Neuronal stem cell (in vitro differentiated cells): Measurements from ENCODE around the gene ATP5F1B. TPM values are rescaled to one million over a fixed set of nuclear protein-coding genes. Genes with fewer than 3 reads are reported as not detected.
A peak's percentile ranks its signal among the peaks of the same experiment; 100 is the strongest.

Source experiments
- DNase-seq: peaks from one replicate; pipeline ENCODE4 v3.0.0-alpha.2; 2013; ENCODE audit warnings: low spot score
- H2AFZ ChIP-seq: one replicate; pipeline ENCODE4 v1.6.1; 2013; ENCODE audit warnings: mild to moderate bottlenecking, low read length, inconsistent platforms
- H2AK5ac ChIP-seq: 2 replicates; pipeline ENCODE4 v1.6.1; 2013; ENCODE audit warnings: low read depth, mild to moderate bottlenecking, inconsistent platforms, low read length, moderate library complexity, mixed read lengths
- H2BK120ac ChIP-seq: 2 replicates; pipeline ENCODE4 v1.6.1; 2013; ENCODE audit warnings: low read depth, mild to moderate bottlenecking, inconsistent platforms, low read length, moderate library complexity, mixed read lengths
- H2BK12ac ChIP-seq: one replicate; pipeline ENCODE4 v1.6.1; 2013; ENCODE audit warnings: low read length, inconsistent platforms
- H2BK15ac ChIP-seq: 2 replicates; pipeline ENCODE4 v1.6.1; 2013; ENCODE audit warnings: mild to moderate bottlenecking, low read length, inconsistent platforms, mixed read lengths
- H2BK5ac ChIP-seq: one replicate; pipeline ENCODE4 v1.6.1; 2013; ENCODE audit warnings: inconsistent platforms, mild to moderate bottlenecking, low read length, moderate library complexity
- H3K14ac ChIP-seq: one replicate; pipeline ENCODE4 v1.6.1; 2013; ENCODE audit warnings: low read length, inconsistent platforms
- H3K18ac ChIP-seq: 2 replicates; pipeline ENCODE4 v1.6.1; 2013; ENCODE audit warnings: low read length, inconsistent platforms
- H3K23ac ChIP-seq: 2 replicates; pipeline ENCODE4 v1.6.1; 2013; ENCODE audit warnings: low read depth, mild to moderate bottlenecking, mixed read lengths, low read length, inconsistent platforms; ENCODE audit not compliant: poor library complexity
- H3K27ac ChIP-seq: replicated peaks from 3 replicates; pipeline ENCODE4 v1.5.1; 2013; ENCODE audit warnings: low read length, inconsistent platforms
- H3K27me3 ChIP-seq, 3 experiments: 2 replicates each; pipeline ENCODE4 v1.6.1; 2013; ENCODE audit warnings: low read length in 3 of 3, mild to moderate bottlenecking in 2 of 3, inconsistent platforms in 1 of 3, low read depth in 1 of 3, mixed read lengths in 1 of 3, moderate library complexity in 1 of 3; ENCODE audit not compliant: control insufficient read depth in 3 of 3, insufficient read depth in 3 of 3
- H3K36me3 ChIP-seq, 2 donors: replicated peaks in 1 of 2; 2 replicates each; pipeline ENCODE4 v1.6.1; 2013; ENCODE audit warnings: low read length in 2 of 2; ENCODE audit not compliant: control insufficient read depth in 2 of 2, insufficient read depth in 2 of 2
- H3K4ac ChIP-seq: 2 replicates; pipeline ENCODE4 v1.6.1; 2013; ENCODE audit warnings: inconsistent platforms, mild to moderate bottlenecking, low read length, moderate library complexity
- H3K4me1 ChIP-seq, 2 donors: 1 replicate in 1 of 2; 2 replicates in 1 of 2; pipeline ENCODE4 v1.6.1; 2013; ENCODE audit warnings: low read length in 2 of 2, low read depth in 1 of 2; ENCODE audit not compliant: control insufficient read depth in 2 of 2, insufficient read depth in 1 of 2
- H3K4me2 ChIP-seq: one replicate; pipeline ENCODE4 v1.6.1; 2013; ENCODE audit warnings: mild to moderate bottlenecking, low read length, inconsistent platforms; ENCODE audit not compliant: insufficient read depth, poor library complexity, severe bottlenecking
- H3K4me3 ChIP-seq, 2 donors: 2 replicates each; pipeline ENCODE4 v1.5.1; 2013; ENCODE audit warnings: low read length in 2 of 2, mild to moderate bottlenecking in 2 of 2, inconsistent platforms in 1 of 2, moderate library complexity in 1 of 2
- H3K79me1 ChIP-seq: one replicate; pipeline ENCODE4 v1.6.1; 2013; ENCODE audit warnings: low read depth, mild to moderate bottlenecking, inconsistent platforms, low read length, moderate library complexity
- H3K9ac ChIP-seq: one replicate; pipeline ENCODE4 v1.6.1; 2013; ENCODE audit warnings: mild to moderate bottlenecking, low read depth, low read length, inconsistent platforms; ENCODE audit not compliant: poor library complexity
- H3K9me3 ChIP-seq, 2 donors: replicated peaks in 1 of 2; 2 replicates each; pipeline versions ENCODE3 to v1.6.1; 2013; ENCODE audit warnings: low read length in 2 of 2, mild to moderate bottlenecking in 2 of 2, inconsistent platforms in 1 of 2, low read depth in 1 of 2, mixed read lengths in 1 of 2, moderate library complexity in 1 of 2; ENCODE audit not compliant: control insufficient read depth in 2 of 2, insufficient read depth in 1 of 2
- H4K8ac ChIP-seq: one replicate; pipeline ENCODE4 v1.6.1; 2013; ENCODE audit warnings: low read depth, mild to moderate bottlenecking, inconsistent platforms, low read length, moderate library complexity
- H4K91ac ChIP-seq: one replicate; pipeline ENCODE4 v1.6.1; 2013; ENCODE audit warnings: low read length, low read depth, mild to moderate bottlenecking, inconsistent platforms; ENCODE audit not compliant: poor library complexity
- WGBS, 2 donors: extraction: QIAGEN DNeasy Blood & Tissue Kit; methylation state at CpG; one replicate each; pipeline ENCODE4 v1.1.7; 2013; ENCODE audit warnings: missing lambda C conversion rate in 2 of 2, mixed read lengths in 1 of 2; ENCODE audit not compliant: insufficient read length in 2 of 2, insufficient replicate concordance in 1 of 2; ENCODE audit errors: extremely low coverage in 2 of 2; 5-methylcytosine and 5-hydroxymethylcytosine counted together
- polyA plus RNA-seq, 2 experiments: library from polyadenylated mRNA; stranded (reverse); fragments of 200-250 nt; gene quantifications; one replicate each; pipeline ENCODE4 v1.2.3, GENCODE V29; 2013

ATP5F1B gene
- 527 TPM for polyA plus RNA-seq (2013, experiment 1 of 2)
- polyA plus RNA-seq (2013, experiment 2 of 2), result 548 TPM

DNA sequence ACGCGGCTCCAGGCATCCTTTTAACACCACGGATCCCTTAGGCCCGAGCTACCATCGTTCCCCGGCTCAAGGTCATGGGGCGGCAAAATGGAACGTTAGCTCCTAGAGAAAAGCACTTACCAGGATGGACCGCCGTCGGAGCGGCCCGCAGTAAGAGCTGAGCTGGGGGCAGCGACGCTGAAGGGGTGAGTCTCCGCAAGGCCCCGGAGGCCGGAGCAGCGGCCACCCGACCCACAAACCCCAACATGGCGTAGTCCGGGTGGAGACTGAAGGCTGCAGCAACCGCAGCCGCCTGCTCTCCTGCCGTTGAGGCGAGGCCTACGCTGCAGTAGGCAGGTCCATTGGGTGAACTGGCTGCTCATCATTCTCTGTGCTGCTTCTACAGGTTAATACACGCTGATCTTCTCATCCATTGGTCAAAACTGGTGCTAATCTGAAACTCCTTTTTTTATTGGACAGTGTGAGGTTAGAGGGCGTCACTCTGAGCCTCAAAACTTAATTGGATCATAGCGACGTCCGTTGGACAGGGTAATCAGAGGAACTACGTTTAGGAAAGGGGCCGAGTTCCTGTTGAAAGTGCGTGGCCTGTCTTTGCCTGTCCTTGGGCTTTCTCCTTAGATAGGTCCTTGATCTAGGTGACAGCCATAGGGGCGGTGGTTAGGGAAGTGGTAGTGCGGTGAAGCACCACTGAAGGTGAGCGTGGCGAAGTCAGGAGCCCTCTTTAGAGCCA is at the start of gene ATP5F1B:
Gene ATP5F1B, minus strand, starts transcription at position 268 of the 730 bp plus-strand sequence. Its CDS starts 21 bp downstream, at position 247.
- H2AFZ ChIP-seq, result peak within 1 kb of the TSS; percentile 66
- no peak within 1 kb of the TSS for H3K4ac ChIP-seq
- peak within 1 kb of the TSS; percentile 75 for H3K27ac ChIP-seq
- peaks cover 15 to 41% of the 10 kb centered on the region in 2 donors for H3K36me3 ChIP-seq
- H2BK15ac ChIP-seq, result peak within 1 kb of the TSS; percentile 59
- peak within 1 kb of the TSS; percentile 83 to 98 for H3K4me3 ChIP-seq
- H3K23ac ChIP-seq, result peak within 1 kb of the TSS; percentile 87
- H3K27me3 ChIP-seq, result no peaks in the 10 kb centered on the region
- H2BK120ac ChIP-seq, result peak within 1 kb of the TSS; percentile 10
- H3K14ac ChIP-seq, result peak within 1 kb of the TSS; percentile 85
- peak within 1 kb of the TSS; percentile 91 for H2AK5ac ChIP-seq
- H3K9ac ChIP-seq, result peak within 1 kb of the TSS; percentile 95
- no peaks in the 10 kb centered on the region for H3K9me3 ChIP-seq
- peaks cover 3% of the 10 kb centered on the region for H3K79me1 ChIP-seq
- H3K18ac ChIP-seq, result peak within 1 kb of the TSS; percentile 98
- no peak within 1 kb of the TSS for H2BK5ac ChIP-seq
- H3K4me2 ChIP-seq, result peak within 1 kb of the TSS; percentile 70
- H4K8ac ChIP-seq, result no peak within 1 kb of the TSS
- H2BK12ac ChIP-seq, result peak within 1 kb of the TSS; percentile 11
- no CpG with 5 or more reads among the region's 39 CpGs for WGBS, 2 donors
- H3K4me1 ChIP-seq, result peaks cover 2 to 4% of the 10 kb centered on the region in 2 donors
- DNase-seq, result peak; percentile 98
- no peak within 1 kb of the TSS for H4K91ac ChIP-seq

DNA sequence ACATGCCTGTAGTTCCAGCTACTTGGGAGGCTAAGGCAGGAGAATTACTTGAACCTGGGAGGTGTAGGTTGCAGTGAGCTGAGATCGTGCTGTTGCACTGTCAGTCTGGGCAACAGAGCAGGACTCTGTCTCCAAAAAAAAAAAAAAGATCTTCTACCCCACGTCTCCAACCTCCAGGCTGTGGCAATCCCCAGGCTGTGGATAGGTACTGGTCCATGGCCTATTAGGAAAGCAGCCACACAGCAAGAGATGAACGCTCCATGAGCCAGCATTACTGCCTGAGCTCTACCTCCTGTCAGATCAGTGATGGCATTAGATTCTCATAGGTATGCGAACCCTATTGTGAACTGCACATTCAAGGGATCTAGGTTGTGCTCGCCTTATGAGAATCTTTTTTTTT is 48.4 kb upstream of the ATP5F1B start:
- no peak overlapping the region for H2AK5ac ChIP-seq
- H3K18ac ChIP-seq, result no peak overlapping the region
- no peak overlapping the region for H2BK120ac ChIP-seq
- H3K9me3 ChIP-seq, result no peaks in the 10 kb centered on the region
- peaks cover 2 to 8% of the 10 kb centered on the region in 2 donors for H3K4me1 ChIP-seq
- no peak overlapping the region for H3K9ac ChIP-seq
- H4K91ac ChIP-seq, result no peak overlapping the region
- H3K27me3 ChIP-seq, result no peaks in the 10 kb centered on the region
- no peak for DNase-seq
- no peak overlapping the region for H3K14ac ChIP-seq
- H3K4me2 ChIP-seq, result no peak overlapping the region
- no peak overlapping the region for H3K23ac ChIP-seq
- H2BK15ac ChIP-seq, result no peak overlapping the region
- H3K4me3 ChIP-seq, result no peak overlapping the region
- H3K36me3 ChIP-seq, result no peaks in the 10 kb centered on the region
- no peak overlapping the region for H3K27ac ChIP-seq
- H2BK12ac ChIP-seq, result no peak overlapping the region
- no CpG with 5 or more reads among the region's 5 CpGs for WGBS, 2 donors
- no peak overlapping the region for H3K4ac ChIP-seq
- H3K79me1 ChIP-seq, result no peaks in the 10 kb centered on the region
- no peak overlapping the region for H2BK5ac ChIP-seq
- no peak overlapping the region for H4K8ac ChIP-seq
- no peak overlapping the region for H2AFZ ChIP-seq

DNA sequence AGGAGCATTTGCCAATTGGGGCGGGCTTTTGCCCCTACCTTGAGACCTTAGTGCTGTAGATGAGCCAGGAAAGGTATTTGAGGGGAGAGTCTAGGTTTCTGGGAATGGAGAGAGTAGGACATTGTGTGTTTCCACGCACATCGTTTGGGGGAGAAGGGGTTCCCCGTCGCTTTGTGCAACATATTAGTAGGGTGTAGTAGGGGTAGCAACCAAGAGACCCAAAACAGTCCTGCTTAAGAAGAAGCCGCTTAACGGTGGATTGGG is 43.0 kb upstream of the ATP5F1B start:
- H2AK5ac ChIP-seq, result peak overlapping the region; percentile 6
- H3K14ac ChIP-seq, result peak overlapping the region; percentile 61
- H3K9me3 ChIP-seq, result peaks cover 0 to 14% of the 10 kb centered on the region in 2 donors
- peak overlapping the region; percentile 96 for H3K4me2 ChIP-seq
- H2BK5ac ChIP-seq, result peak overlapping the region; percentile 88
- H3K4ac ChIP-seq, result no peak overlapping the region
- H4K91ac ChIP-seq, result peak overlapping the region; percentile 9
- H4K8ac ChIP-seq, result no peak overlapping the region
- peak overlapping the region; percentile 51 for H2BK15ac ChIP-seq
- no CpG with 5 or more reads among the region's 7 CpGs for WGBS, 2 donors
- peaks cover 0 to 30% of the 10 kb centered on the region in 2 donors for H3K36me3 ChIP-seq
- H3K27me3 ChIP-seq, result no peaks in the 10 kb centered on the region
- peak overlapping the region; percentile 13 for H2BK120ac ChIP-seq
- peak overlapping the region; percentile 95 for H3K18ac ChIP-seq
- H3K23ac ChIP-seq, result peak overlapping the region; percentile 55
- H3K9ac ChIP-seq, result peak overlapping the region; percentile 80
- peak overlapping the region; percentile 74 for H2AFZ ChIP-seq
- H2BK12ac ChIP-seq, result no peak overlapping the region
- DNase-seq, result no peak
- H3K27ac ChIP-seq, result peak overlapping the region; percentile 98
- H3K4me3 ChIP-seq, result peak overlapping the region; percentile 49 to 77
- H3K79me1 ChIP-seq, result peaks cover 2% of the 10 kb centered on the region
- H3K4me1 ChIP-seq, result peaks cover 5 to 6% of the 10 kb centered on the region in 2 donors

DNA sequence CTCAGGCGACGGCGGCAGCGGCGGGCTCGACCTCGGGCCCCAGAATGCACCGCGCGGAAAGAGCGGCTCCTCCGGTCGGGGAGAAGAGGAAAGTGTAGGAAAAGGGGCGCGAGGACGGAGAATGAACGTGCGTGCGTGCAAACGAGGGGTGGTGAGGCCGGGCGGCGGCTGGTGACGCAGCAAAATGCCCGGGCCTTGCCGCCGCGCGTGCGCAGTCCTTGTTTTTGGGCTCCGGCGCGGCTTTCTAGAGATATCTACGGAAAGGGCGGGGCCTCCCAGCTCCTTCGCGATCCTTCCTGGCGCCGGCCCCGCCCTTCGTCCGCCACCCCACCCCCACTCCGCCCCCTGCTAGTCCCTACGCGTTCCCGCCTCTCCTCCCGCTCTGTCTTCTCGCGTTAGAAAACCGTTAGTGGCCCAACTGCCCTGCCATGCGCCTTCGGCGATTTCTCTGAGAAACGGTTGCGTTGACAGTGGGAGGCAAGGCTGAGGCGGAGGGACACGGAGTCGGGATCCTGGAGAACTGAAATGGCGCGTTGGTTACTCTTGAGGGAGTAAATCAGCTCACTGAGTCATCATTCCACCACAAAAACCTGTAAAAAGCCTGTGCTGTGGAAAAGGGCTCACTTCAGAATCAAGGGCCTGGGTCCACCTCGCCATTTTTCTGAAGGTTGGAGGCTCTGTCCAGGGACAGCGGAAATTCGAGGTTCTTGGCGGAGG is 42.5 kb upstream of the ATP5F1B start, which contains the start of gene PTGES3:
Gene PTGES3, minus strand, starts transcription at position 156 of the 717 bp plus-strand sequence. CDS start 285 bp downstream, outside the sequence.
- peak within 1 kb of the TSS; percentile 27 for H3K4ac ChIP-seq
- H4K91ac ChIP-seq, result peak within 1 kb of the TSS; percentile 98
- H3K18ac ChIP-seq, result peak within 1 kb of the TSS; percentile 98
- H3K14ac ChIP-seq, result peak within 1 kb of the TSS; percentile 97
- peak within 1 kb of the TSS; percentile 90 to 97 for H3K4me3 ChIP-seq
- H2BK120ac ChIP-seq, result peak within 1 kb of the TSS; percentile 13
- H2BK15ac ChIP-seq, result peak within 1 kb of the TSS; percentile 51
- H3K23ac ChIP-seq, result peak within 1 kb of the TSS; percentile 92
- H3K4me1 ChIP-seq, result peaks cover 5 to 6% of the 10 kb centered on the region in 2 donors
- H3K9me3 ChIP-seq, result peaks cover 0 to 14% of the 10 kb centered on the region in 2 donors
- no peak within 1 kb of the TSS for H4K8ac ChIP-seq
- H2AFZ ChIP-seq, result peak within 1 kb of the TSS; percentile 92
- peak within 1 kb of the TSS; percentile 99 for H3K27ac ChIP-seq
- H3K27me3 ChIP-seq, result no peaks in the 10 kb centered on the region
- H3K4me2 ChIP-seq, result peak within 1 kb of the TSS; percentile 96
- no CpG with 5 or more reads among the region's 64 CpGs for WGBS, 2 donors
- peak within 1 kb of the TSS; percentile 96 for H3K9ac ChIP-seq
- H3K79me1 ChIP-seq, result peaks cover 2% of the 10 kb centered on the region
- peak within 1 kb of the TSS; percentile 97 for H2BK5ac ChIP-seq
- peaks cover 0 to 33% of the 10 kb centered on the region in 2 donors for H3K36me3 ChIP-seq
- peak within 1 kb of the TSS; percentile 28 for H2AK5ac ChIP-seq
- DNase-seq, result peak; percentile 98
- peak within 1 kb of the TSS; percentile 42 for H2BK12ac ChIP-seq
